Natural killer cell (primary cell): ENCODE results near the gene BLOC1S5. TPM values are rescaled to one million over a fixed set of nuclear protein-coding genes. Genes with fewer than 3 reads are reported as not detected.

Experiments used
- ATAC-seq, 3 donors: fragments of 150-1000 bp in 2 of 3; fragments of 200-7000 bp in 1 of 3; cut with Tn5 transposase; 1 replicate in 1 of 3; 2 replicates in 2 of 3; pipeline ENCODE4 v1.10.0; 2021; ENCODE audit warnings: mild to moderate bottlenecking in 2 of 3, moderate library complexity in 2 of 3
- DNase-seq, 2 donors: peaks; one replicate each; pipeline versions ENCODE4 v3.0.0 to v3.0.0-alpha.2; 2013 to 2021; ENCODE audit warnings: mixed read lengths in 1 of 2
- H3K27ac ChIP-seq: one replicate; pipeline ENCODE4 v1.5.1; 2013; ENCODE audit warnings: mild to moderate bottlenecking, low read length
- H3K27me3 ChIP-seq: one replicate; pipeline ENCODE4 v1.6.1; 2013; ENCODE audit warnings: low read length; ENCODE audit not compliant: control insufficient read depth, insufficient read depth
- H3K36me3 ChIP-seq: one replicate; pipeline ENCODE4 v1.6.1; 2013; ENCODE audit warnings: low read length; ENCODE audit not compliant: control insufficient read depth, insufficient read depth
- H3K4me1 ChIP-seq: one replicate; pipeline ENCODE4 v1.6.1; 2013; ENCODE audit warnings: low read length; ENCODE audit not compliant: control insufficient read depth, insufficient read depth
- H3K4me3 ChIP-seq: one replicate; pipeline ENCODE4 v1.5.1; 2013; ENCODE audit warnings: low read length
- H3K9me3 ChIP-seq: one replicate; pipeline ENCODE4 v1.6.1; 2013; ENCODE audit warnings: low read length; ENCODE audit not compliant: control insufficient read depth, insufficient read depth
- H3K27ac Mint-ChIP-seq, 2 donors: one replicate each; pipeline ENCODE4 v1.8.0; 2022; ENCODE audit warnings: mild to moderate bottlenecking in 2 of 2, mixed read lengths in 2 of 2, moderate library complexity in 1 of 2
- H3K27me3 Mint-ChIP-seq, 2 donors: one replicate each; pipeline ENCODE4 v1.8.0; 2022; ENCODE audit warnings: low read depth in 2 of 2, mixed read lengths in 2 of 2
- H3K36me3 Mint-ChIP-seq: one replicate; pipeline ENCODE4 v1.8.0; 2022; ENCODE audit warnings: mixed read lengths
- H3K4me1 Mint-ChIP-seq, 2 donors: one replicate each; pipeline ENCODE4 v1.8.0; 2022; ENCODE audit warnings: mixed read lengths in 2 of 2
- H3K4me3 Mint-ChIP-seq: one replicate; pipeline ENCODE4 v1.8.0; 2022; ENCODE audit warnings: mild to moderate bottlenecking, moderate library complexity, mixed read lengths
- H3K9me3 Mint-ChIP-seq, 2 donors: one replicate each; pipeline ENCODE4 v1.8.0; 2022; ENCODE audit warnings: mixed read lengths in 2 of 2
- WGBS: methylation state at CpG from one replicate; pipeline ENCODE4 v1.1.7; 2013; ENCODE audit warnings: missing lambda C conversion rate; ENCODE audit not compliant: insufficient coverage; 5-methylcytosine and 5-hydroxymethylcytosine counted together
- intact Hi-C: fragments of 100-400 bp; cut with micrococcal nuclease; formaldehyde crosslinking; loops from one replicate; pipeline ENCODE4 v1.14.2; 2022
- total RNA-seq, 4 donors: library from RNA; stranded (reverse); fragments of 120-200 nt in 1 of 4; gene quantifications; one replicate each; pipeline versions ENCODE4 v1.2.3 to v1.2.4, GENCODE V29; 2013 to 2022
- TF ChIP-seq, protein P1 (sequence below): fragments of 200-600 bp; IDR thresholded peaks from one replicate; pipeline ENCODE4 v1.8.0; 2022; ENCODE audit warnings: antibody characterized with exemption

BLOC1S5 gene
- total RNA-seq, 3 donors from 2014 or later (not counting 1 experiment from before 2014, with no cell fraction given) = 11.2 to 15.9 (median 15.4) TPM

DNA sequence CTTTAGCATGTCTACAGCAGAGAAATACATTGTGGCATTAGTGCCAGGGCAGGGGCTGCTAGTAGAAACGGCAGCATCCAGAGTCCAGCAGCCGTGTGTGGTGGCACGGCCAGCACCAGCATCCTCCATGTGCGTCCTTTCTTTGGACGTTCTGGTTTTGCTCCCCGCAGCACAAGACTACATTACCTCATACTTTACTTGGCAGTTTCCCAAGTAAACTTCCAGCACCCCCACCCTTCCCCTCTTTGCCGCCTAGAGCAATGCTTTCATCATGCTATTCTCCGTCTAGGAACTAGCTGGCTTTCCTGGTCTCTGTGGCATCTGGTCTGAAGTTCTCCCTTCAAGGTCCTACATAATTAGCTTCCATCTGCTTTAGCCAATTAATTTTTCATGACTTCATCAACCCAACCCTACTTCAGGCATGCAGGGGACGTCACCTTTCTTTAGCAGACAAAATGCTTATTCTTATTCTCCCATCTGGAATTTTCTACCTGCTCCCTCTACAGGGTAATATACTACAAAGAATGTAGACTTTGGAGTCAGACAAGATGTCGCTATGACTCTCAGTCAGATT is 67.6 kb downstream of the BLOC1S5 start:
- no peaks in the 10 kb centered on the region for H3K9me3 ChIP-seq
- intact Hi-C loops = no loop called here
- H3K27ac Mint-ChIP-seq = no peak overlapping the region
- H3K9me3 Mint-ChIP-seq = no peaks in the 10 kb centered on the region
- TF ChIP-seq, protein P1, sequence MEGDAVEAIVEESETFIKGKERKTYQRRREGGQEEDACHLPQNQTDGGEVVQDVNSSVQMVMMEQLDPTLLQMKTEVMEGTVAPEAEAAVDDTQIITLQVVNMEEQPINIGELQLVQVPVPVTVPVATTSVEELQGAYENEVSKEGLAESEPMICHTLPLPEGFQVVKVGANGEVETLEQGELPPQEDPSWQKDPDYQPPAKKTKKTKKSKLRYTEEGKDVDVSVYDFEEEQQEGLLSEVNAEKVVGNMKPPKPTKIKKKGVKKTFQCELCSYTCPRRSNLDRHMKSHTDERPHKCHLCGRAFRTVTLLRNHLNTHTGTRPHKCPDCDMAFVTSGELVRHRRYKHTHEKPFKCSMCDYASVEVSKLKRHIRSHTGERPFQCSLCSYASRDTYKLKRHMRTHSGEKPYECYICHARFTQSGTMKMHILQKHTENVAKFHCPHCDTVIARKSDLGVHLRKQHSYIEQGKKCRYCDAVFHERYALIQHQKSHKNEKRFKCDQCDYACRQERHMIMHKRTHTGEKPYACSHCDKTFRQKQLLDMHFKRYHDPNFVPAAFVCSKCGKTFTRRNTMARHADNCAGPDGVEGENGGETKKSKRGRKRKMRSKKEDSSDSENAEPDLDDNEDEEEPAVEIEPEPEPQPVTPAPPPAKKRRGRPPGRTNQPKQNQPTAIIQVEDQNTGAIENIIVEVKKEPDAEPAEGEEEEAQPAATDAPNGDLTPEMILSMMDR = no peak
- no peak overlapping the region for H3K4me3 Mint-ChIP-seq
- no peaks in the 10 kb centered on the region for H3K27me3 ChIP-seq
- H3K27ac ChIP-seq = no peak overlapping the region
- ATAC-seq (no peak), DNase-seq (no peak)
- H3K4me1 ChIP-seq = no peaks in the 10 kb centered on the region
- H3K36me3 ChIP-seq = no peaks in the 10 kb centered on the region
- no peaks in the 10 kb centered on the region for H3K27me3 Mint-ChIP-seq
- H3K36me3 Mint-ChIP-seq = no peaks in the 10 kb centered on the region
- peaks cover 0 to 5% of the 10 kb centered on the region in 2 donors for H3K4me1 Mint-ChIP-seq
- 87% methylated on average over 9 of the region's 10 CpGs for WGBS
- H3K4me3 ChIP-seq = no peak overlapping the region

DNA sequence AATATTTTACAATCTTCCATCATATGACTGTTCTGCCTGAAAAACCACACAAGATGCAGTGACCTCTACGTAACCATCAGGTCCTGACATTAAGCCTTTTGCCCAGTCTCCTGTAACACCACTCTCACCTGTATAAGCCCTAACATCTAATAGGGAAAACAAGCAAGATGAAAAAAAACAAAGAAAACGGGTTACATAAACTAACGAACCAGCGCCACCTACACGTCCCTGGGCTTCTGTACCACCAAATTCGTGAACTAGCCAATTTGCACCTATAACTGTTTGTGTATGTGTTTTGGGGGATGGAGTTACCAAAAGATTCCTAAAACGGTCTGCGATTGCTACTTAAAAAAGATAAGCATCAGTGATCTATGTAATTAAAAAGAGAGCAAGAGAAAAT is 70.2 kb downstream of the BLOC1S5 start:
- no peak for DNase-seq
- Mint-ChIP-seq H3K27me3 (no peaks in the 10 kb centered on the region), H3K9me3 (no peaks in the 10 kb centered on the region), H3K27ac (no peak overlapping the region), H3K4me1 (peaks cover 0 to 5% of the 10 kb centered on the region in 2 donors), H3K36me3 (no peaks in the 10 kb centered on the region), H3K4me3 (no peak overlapping the region)
- Histone ChIP-seq H3K4me3 (no peak overlapping the region), H3K27ac (no peak overlapping the region), H3K36me3 (no peaks in the 10 kb centered on the region), H3K4me1 (no peaks in the 10 kb centered on the region), H3K9me3 (no peaks in the 10 kb centered on the region), H3K27me3 (no peaks in the 10 kb centered on the region)
- no peak for ATAC-seq
- TF ChIP-seq, protein P1 = no peak
- intact Hi-C loops = no loop called here
- WGBS = 83% methylated on average over 8 of the region's 8 CpGs

DNA sequence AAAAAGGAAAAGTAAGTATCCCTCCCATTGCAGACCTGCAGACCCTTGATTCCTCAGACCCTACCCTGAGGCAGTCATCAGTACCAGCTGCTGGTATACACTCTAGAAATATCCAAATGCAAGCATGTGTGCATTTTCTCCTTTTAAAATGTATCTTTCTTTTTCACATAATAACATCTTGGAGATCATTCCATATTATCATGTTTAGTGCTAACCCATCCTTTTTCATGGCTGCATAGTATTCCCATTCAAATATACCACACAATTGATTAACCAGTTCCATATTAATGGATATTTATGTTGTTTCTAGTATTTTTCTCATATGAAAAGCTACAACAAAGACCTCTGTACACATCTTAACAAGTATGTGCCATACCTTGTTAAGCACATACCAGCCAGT is 70.8 kb downstream of the BLOC1S5 start:
- Mint-ChIP-seq H3K9me3 (no peaks in the 10 kb centered on the region), H3K27ac (no peak overlapping the region), H3K4me1 (peaks cover 0 to 5% of the 10 kb centered on the region in 2 donors), H3K36me3 (peaks cover 4% of the 10 kb centered on the region), H3K27me3 (no peaks in the 10 kb centered on the region), H3K4me3 (no peak overlapping the region)
- intact Hi-C loops = no loop called here
- ATAC-seq (no peak), DNase-seq (no peak)
- H3K27me3 ChIP-seq = no peaks in the 10 kb centered on the region
- no peaks in the 10 kb centered on the region for H3K9me3 ChIP-seq
- H3K4me3 ChIP-seq = no peak overlapping the region
- no peaks in the 10 kb centered on the region for H3K36me3 ChIP-seq
- H3K4me1 ChIP-seq = no peaks in the 10 kb centered on the region
- no peak overlapping the region for H3K27ac ChIP-seq
- TF ChIP-seq, protein P1 = no peak
